ENCODE results near the gene SNX5. TPM values are rescaled to one million over a fixed set of nuclear protein-coding genes. Genes with fewer than 3 reads are reported as not detected.
A peak's percentile ranks its signal among the peaks of the same experiment; 100 is the strongest.

SNX5 gene
- total and polyA plus RNA-seq, 2 of the 13 experiments (the other 11 are each of a cell fraction or from before 2014, with no cell fraction given): 664 to 1,040 TPM

DNA sequence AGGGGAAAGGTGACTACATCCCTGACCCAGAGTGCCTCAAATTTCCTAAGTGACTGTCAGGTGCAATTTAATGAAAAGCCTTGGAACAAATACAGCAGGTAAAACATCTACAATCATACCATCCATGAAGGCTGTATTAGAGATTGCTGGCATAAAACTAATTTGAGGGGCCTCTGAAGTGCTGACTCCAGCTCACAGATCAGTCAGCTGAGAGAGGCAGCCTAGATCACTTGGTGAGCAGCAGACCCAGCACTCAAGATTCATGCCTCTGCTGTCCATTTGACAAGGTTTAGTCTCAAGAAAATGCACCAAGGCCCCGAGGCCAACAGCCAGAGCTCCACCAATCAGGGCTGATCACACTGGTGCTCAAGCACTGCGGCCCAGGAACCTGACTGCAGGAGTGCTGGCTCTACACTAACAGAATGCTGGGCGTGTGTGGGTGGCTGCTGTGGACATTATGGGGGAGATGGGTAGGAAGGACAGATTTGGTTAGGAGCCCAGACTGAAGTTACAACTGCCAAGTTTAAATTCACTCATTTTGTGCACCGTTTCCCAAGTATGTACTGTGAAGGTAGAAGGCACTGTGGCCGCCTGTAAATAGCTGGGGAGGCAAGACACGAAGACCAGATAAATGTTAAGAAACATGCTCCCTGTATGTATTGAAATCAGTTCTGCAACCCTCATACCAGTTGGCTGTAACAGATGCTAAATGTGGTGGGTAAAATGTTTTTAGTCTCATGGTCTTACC, 28.2 kb downstream of the SNX5 start (continued):
- TF ChIP-seq ZFY (CRISPR knock-in tag; IDR thresholded peaks at IDR 0.05) (peak; percentile 42; the same call in 1 of the 2 replicates), ZNF557 (CRISPR knock-in tag; IDR thresholded peaks at IDR 0.05) (0 out of 2 replicates have a peak, but pooled peaks have one; percentile 30), XRCC5 (optimal IDR thresholded peaks at IDR 0.05; ENCODE audit: low read length) (no peak), RBAK (CRISPR knock-in tag; IDR thresholded peaks at IDR 0.05) (no peak), NFIC (IDR thresholded peaks at IDR 0.05; ENCODE audit: low read length) (peak; percentile 60; the same call in 1 of the 2 replicates), FOXA3 (CRISPR knock-in tag; IDR thresholded peaks at IDR 0.05) (no peak), RNF2 (conservative IDR thresholded peaks at IDR 0.05; ENCODE audit: low read depth) (no peak), HHEX (CRISPR knock-in tag; IDR thresholded peaks at IDR 0.05) (no peak), ZNF768 (CRISPR knock-in tag; IDR thresholded peaks at IDR 0.05) (peak; percentile 73; the same call in 1 of the 2 replicates), MATR3 (CRISPR knock-in tag; IDR thresholded peaks at IDR 0.05) (0 out of 2 replicates have a peak, but pooled peaks have one; percentile 22), KLF9 (CRISPR knock-in tag; IDR thresholded peaks at IDR 0.05; ENCODE audit: low read depth) (no peak), ZNF777 (CRISPR knock-in tag; IDR thresholded peaks at IDR 0.05) (no peak; the same call in 1 of the 2 replicates), TARDBP (CRISPR knock-in tag; IDR thresholded peaks at IDR 0.05) (peak; percentile 87)
- TF ChIP-seq, protein P1, sequence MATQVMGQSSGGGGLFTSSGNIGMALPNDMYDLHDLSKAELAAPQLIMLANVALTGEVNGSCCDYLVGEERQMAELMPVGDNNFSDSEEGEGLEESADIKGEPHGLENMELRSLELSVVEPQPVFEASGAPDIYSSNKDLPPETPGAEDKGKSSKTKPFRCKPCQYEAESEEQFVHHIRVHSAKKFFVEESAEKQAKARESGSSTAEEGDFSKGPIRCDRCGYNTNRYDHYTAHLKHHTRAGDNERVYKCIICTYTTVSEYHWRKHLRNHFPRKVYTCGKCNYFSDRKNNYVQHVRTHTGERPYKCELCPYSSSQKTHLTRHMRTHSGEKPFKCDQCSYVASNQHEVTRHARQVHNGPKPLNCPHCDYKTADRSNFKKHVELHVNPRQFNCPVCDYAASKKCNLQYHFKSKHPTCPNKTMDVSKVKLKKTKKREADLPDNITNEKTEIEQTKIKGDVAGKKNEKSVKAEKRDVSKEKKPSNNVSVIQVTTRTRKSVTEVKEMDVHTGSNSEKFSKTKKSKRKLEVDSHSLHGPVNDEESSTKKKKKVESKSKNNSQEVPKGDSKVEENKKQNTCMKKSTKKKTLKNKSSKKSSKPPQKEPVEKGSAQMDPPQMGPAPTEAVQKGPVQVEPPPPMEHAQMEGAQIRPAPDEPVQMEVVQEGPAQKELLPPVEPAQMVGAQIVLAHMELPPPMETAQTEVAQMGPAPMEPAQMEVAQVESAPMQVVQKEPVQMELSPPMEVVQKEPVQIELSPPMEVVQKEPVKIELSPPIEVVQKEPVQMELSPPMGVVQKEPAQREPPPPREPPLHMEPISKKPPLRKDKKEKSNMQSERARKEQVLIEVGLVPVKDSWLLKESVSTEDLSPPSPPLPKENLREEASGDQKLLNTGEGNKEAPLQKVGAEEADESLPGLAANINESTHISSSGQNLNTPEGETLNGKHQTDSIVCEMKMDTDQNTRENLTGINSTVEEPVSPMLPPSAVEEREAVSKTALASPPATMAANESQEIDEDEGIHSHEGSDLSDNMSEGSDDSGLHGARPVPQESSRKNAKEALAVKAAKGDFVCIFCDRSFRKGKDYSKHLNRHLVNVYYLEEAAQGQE (IDR thresholded peaks at IDR 0.05; ENCODE audit: borderline replicate concordance in 1 of 2, low read depth in 1 of 2, low read length in 2 of 2): no peak
- TF ChIP-seq, protein P2, sequence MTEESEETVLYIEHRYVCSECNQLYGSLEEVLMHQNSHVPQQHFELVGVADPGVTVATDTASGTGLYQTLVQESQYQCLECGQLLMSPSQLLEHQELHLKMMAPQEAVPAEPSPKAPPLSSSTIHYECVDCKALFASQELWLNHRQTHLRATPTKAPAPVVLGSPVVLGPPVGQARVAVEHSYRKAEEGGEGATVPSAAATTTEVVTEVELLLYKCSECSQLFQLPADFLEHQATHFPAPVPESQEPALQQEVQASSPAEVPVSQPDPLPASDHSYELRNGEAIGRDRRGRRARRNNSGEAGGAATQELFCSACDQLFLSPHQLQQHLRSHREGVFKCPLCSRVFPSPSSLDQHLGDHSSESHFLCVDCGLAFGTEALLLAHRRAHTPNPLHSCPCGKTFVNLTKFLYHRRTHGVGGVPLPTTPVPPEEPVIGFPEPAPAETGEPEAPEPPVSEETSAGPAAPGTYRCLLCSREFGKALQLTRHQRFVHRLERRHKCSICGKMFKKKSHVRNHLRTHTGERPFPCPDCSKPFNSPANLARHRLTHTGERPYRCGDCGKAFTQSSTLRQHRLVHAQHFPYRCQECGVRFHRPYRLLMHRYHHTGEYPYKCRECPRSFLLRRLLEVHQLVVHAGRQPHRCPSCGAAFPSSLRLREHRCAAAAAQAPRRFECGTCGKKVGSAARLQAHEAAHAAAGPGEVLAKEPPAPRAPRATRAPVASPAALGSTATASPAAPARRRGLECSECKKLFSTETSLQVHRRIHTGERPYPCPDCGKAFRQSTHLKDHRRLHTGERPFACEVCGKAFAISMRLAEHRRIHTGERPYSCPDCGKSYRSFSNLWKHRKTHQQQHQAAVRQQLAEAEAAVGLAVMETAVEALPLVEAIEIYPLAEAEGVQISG (CRISPR knock-in tag; IDR thresholded peaks at IDR 0.05): no peak; the same call in 1 of the 2 replicates
- TF ChIP-seq, protein P3, sequence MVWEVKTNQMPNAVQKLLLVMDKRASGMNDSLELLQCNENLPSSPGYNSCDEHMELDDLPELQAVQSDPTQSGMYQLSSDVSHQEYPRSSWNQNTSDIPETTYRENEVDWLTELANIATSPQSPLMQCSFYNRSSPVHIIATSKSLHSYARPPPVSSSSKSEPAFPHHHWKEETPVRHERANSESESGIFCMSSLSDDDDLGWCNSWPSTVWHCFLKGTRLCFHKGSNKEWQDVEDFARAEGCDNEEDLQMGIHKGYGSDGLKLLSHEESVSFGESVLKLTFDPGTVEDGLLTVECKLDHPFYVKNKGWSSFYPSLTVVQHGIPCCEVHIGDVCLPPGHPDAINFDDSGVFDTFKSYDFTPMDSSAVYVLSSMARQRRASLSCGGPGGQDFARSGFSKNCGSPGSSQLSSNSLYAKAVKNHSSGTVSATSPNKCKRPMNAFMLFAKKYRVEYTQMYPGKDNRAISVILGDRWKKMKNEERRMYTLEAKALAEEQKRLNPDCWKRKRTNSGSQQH (CRISPR knock-in tag; IDR thresholded peaks at IDR 0.05; ENCODE audit: low read depth): no peak
- TF ChIP-seq, protein P4, sequence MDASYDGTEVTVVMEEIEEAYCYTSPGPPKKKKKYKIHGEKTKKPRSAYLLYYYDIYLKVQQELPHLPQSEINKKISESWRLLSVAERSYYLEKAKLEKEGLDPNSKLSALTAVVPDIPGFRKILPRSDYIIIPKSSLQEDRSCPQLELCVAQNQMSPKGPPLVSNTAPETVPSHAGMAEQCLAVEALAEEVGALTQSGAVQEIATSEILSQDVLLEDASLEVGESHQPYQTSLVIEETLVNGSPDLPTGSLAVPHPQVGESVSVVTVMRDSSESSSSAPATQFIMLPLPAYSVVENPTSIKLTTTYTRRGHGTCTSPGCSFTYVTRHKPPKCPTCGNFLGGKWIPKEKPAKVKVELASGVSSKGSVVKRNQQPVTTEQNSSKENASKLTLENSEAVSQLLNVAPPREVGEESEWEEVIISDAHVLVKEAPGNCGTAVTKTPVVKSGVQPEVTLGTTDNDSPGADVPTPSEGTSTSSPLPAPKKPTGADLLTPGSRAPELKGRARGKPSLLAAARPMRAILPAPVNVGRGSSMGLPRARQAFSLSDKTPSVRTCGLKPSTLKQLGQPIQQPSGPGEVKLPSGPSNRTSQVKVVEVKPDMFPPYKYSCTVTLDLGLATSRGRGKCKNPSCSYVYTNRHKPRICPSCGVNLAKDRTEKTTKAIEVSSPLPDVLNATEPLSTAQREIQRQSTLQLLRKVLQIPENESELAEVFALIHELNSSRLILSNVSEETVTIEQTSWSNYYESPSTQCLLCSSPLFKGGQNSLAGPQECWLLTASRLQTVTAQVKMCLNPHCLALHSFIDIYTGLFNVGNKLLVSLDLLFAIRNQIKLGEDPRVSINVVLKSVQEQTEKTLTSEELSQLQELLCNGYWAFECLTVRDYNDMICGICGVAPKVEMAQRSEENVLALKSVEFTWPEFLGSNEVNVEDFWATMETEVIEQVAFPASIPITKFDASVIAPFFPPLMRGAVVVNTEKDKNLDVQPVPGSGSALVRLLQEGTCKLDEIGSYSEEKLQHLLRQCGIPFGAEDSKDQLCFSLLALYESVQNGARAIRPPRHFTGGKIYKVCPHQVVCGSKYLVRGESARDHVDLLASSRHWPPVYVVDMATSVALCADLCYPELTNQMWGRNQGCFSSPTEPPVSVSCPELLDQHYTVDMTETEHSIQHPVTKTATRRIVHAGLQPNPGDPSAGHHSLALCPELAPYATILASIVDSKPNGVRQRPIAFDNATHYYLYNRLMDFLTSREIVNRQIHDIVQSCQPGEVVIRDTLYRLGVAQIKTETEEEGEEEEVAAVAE (CRISPR knock-in tag; IDR thresholded peaks at IDR 0.05; ENCODE audit: borderline replicate concordance): 0 out of 2 replicates have a peak, but pooled peaks have one; percentile 1
